HG02970 (cell line): ENCODE measurements around the gene DCXR.
"Not testable (repeated sequence)": the region's sequence is repeated elsewhere in the genome, so short reads cannot be mapped to it uniquely, and the experiment has no call there.

ENCODE experiments used
- ATAC-seq: cut with Tn5 transposase; IDR thresholded peaks from one replicate; pipeline ENCODE4 v1.9.1; 2021; ENCODE audit warnings: mild to moderate bottlenecking, moderate library complexity, moderate number of reproducible peaks; ENCODE audit not compliant: unreplicated experiment, low FRiP score

The DCXR gene

DNA sequence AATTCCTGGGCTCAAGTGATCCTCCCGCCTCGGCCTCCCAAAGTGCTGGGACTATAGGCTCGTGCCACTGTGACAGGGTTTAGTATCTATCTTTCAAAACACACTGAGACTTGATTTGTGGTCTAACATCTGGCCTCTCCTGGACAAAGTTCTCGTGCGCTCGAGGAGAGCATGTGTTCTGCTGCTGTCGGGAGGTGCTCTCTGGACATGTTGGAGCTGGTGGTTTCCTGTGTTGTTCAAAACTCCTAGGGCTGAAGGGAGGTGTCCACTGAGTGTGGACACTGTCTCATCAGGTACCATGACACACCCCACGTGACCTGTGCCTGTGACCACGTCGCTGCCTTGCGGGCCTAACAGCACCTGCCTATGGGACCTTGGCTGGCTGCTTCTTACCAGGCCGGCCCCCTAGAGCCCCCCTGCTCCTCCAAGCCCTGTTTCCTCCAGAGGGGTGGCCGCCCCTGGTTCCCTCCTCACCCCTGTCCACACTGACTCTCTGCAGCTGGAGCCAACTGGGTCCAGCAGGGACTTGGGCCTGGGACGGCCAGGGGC is 8.5 kb upstream of the DCXR start:
- ATAC-seq = no peak

DNA sequence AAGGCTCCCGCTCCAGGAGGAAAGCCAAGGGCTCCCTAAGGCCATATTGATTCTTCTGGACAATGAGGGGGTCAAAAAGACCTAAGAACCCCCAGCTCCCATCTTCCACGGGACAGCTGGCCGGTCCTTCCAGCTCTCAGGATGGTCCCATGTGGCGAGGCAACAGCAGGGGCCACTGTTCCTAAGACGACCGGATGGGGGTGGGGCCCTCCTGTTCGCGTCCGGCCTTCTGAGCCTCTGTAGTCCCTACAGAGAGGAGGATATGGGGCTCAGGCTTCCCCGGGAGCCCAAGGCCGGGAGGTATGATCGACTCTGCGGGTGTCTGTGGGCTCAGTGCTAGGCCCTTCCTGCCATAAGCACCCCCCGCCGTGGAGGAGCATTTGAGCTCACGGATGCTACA is 6.0 kb upstream of the DCXR start:
- no peak for ATAC-seq

DNA sequence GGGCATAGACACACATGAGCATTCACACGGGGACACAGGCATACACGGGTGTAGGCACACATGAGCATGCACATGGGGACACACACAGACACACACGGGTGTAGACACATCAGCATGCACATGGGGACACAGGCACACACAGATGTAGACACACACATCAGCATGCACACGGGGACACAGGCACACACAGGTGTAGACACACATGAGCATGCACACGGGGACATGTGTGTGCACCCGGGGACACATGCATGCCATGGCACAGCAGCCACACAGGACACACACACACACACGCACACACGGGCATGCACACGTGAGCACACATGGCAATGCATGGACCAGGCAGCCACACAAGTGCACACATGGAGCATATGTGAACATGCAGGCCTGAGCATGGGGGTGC is 5.2 kb upstream of the DCXR start:
- no peak for ATAC-seq

DNA sequence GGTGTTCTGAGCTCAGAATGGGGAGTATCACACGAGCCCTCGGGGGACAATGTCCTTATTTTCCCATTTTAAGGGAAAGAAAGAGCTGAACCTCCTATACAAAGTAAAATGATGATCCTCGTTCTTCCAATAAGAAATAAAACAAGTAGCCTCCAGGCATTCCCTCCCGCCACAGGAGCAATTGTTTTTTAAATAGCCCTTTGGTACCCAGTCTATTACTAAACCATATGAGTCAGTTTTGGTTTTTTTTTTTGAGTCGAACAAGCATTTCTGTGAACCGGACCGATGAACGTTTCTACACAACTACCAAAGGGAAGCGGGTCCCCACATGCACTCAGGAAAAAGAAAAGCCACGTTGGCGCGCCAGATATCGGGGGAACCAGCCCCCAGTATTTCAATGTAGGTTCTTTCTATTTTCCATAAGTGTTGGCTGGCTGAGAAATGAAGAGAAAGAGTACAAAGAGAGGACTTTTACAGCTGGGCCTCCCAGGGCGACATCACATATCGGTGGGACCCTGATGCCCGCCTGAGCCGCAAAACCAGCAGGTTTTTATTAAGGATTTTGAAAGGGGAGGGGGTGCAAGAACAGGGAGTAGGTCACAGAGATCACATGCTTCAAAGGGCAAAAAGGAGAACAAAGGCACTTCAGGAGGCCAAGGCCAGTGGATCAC is 3.8 kb upstream of the DCXR start:
- no peak for ATAC-seq

DNA sequence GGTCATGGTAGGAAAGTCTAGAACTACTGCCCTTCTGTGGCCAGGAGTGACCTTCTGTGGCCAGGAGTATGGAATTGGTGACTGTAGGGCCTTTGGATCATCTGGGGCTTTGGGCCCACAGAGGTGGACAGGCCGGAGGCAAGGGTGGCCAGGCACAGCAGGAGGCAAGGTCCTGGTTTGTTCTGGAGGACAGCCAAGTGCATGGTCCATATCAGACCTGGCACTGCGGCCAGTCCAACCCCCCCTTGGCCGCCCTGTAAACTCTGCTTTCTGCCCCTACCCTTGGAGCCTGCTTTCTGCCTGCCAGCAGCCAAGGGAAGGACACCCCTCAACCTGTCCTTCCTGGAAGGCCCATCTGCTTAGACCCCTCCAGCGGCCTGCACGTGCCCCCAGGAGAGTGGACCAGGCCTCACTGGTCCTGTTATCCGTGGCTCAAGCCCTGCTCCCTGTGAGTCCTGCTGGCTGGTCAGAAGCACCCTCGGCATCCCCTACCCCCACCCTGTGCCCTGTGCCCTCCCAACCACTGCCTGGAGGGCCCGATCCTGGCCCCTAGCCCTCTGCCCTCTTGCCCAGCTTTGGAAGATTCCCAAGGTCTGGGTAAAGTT is 2.3 kb upstream of the DCXR start:
- ATAC-seq = no peak

DNA sequence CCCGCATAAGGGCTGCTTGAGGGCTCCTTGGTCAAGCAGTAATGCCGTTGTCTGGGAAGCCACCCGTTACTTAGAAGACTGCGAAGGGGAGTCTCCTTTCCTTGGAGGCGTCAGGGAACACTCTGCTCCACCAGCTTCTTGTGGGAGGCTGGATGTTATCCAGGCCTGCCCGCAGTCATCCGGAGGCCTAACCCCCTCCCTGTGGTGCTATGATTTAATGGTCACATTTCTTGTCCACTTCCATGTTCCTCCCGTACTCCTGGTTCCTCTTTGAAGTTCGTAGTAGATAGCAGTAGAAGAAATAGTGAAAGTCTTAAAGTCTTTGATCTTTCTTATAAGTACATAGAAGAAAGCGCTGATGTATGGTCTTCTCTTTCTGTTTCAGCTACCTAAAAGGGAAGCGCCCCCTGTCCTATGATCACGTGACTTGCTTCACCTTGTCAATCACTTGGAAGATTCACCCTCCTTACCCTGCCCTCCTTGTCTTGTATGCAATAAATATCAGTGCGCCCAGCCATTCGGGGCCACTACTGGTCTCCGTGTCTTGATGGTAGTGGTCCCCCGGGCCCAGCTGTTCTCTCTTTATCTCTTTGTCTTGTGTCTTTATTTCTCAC is 1.4 kb upstream of the DCXR start:
- ATAC-seq = not testable (repeated sequence)

DNA sequence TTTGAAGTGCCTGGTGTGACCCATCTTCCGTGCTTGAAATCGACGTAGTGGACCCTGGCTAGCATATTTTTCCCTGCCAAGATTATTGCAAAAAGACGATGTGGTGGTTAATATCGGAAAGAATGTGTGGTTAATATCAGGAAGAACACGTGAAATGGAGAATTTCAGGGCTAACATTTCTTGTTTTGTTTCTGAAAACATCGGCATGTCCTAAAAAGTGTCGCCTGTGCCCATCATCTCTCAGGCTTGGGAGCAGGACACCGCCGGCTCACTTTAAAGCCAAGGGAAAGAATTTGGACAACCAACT is 345 bp upstream of the DCXR start:
- ATAC-seq = no peak

DNA sequence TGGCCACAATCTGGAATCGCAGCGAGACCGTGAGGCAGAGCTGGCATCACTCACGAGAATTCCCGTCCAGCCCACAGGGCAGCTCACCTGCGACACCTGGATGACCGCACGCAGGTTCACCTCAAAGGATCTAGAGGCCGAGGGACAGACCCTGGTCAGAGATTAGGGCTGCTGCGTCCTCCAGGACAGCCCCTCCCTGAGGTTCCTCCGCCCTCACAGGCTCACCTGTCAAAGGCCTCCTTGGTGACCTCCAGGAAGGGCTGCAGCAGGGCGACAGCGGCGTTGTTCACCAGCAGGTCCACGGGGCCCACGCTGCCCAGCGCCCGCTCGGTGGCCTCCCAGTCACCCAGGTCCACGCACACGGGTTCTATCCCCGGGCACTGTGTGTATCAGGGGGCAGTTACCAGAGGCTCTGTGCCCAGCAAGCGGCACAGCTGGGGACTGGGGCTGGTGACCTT is 834 bp downstream of the DCXR start:
- no peak for ATAC-seq

DNA sequence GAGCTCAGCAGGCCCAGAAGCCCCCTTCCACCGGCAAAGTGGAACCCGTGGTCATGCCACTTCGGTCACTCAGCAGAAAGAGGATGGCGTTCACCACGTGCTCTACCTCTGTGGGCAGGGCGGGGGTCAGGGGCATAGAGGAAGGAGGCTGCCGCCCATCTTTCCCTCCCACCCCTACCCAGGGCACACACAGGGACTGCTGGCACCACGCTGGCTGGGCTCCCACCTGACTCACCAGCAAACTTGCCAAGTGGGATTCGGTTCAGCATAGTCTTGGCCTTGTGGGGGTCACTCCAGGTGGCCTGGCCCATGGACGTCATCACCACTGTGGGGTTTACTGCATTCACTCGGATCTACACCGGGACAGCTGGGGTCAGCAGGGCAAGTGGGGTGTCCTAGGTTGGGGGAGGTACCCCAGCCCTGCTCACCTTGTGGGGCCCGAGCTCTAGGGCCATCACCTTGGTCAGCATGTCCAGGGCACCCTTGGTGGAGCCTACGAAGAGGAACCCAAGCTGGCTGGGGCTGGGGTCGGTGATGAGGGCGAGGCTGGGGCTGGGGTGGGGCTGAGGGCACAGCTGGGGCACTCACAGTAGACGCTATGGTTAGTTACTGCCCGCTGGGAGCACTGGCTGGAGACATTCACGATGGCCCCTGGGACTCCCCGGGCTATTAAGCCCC is 1.4 kb downstream of the DCXR start:
- ATAC-seq = no peak

DNA sequence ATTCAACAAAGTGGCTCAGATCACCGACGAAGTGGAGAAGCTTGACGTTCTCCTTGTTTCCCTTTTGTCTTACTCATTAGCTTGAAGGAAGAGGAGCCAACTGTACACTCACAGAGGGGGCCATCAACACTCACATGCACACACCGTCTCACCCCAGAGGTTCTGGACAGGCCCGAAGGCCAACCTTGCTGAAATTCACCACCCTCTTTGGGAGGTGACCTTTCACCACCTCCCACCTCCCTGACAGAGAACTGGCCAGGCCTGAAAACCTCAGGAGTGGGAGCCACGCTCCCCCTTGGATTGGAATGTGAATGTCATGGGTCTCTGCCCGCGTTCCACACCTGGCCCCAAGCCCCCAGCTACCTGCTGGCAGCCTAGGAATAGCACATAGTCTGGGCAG is 2.0 kb downstream of the DCXR start:
- ATAC-seq = no peak

DNA sequence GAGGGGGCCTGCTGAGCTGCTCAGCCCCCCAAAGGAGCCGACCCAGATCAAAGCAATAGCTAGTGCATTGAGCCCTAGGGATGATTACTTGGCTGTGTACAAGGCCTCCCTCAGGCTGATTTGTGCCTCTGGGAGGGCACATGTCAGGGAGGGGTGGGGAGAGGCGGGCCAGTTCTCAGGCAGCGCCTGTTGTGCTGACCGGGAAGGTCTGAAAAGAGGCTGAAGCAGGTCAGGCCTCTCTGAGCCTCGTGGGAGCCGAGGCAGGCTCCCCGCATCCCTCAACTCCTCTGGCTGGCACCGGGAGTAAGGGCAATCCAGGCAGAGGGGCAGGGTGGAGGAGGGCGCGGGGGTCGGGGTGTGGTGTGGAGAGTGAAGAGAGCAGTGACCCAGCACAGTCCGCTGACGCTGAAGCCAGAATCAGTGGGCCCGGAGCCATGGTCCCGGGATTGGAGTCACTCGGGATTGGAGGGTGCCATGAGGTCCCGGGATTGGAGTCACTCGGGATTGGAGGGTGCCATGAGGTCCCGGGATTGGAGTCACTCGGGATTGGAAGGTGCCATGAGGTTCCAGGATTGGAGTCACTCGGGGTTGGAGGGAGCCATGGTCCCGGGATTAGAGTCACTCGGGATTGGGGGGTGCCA is 3.0 kb downstream of the DCXR start:
- no peak for ATAC-seq

DNA sequence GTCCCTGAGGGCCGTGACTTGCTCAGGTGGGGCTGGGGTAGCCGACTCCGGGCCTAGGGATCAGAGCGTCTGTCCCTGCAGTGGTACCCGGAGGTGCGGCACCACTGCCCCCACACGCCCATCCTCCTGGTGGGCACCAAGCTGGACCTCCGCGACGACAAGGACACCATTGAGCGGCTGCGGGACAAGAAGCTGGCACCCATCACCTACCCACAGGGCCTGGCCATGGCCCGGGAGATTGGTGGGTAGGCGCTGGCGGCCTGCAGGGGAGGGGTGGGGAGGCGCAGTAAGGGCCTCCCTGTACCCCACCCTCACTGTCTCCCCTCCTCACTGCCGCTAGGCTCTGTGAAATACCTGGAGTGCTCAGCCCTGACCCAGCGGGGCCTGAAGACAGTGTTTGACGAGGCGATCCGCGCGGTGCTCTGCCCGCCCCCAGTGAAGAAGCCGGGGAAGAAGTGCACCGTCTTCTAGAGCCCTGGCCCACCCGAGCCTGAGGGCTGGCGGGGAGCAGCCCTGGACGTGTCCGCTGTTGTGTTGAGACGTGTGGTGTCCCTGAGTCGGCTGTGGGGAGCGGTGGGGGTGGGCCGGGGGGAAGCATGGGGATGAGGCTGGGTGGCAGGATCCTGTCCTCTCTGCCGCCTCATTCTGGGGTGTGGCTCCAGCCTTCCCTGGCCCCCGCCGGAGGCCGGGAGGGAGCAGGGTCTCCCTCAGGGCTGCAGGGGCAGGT is 4.0 kb downstream of the DCXR start:
- ATAC-seq = no peak

DNA sequence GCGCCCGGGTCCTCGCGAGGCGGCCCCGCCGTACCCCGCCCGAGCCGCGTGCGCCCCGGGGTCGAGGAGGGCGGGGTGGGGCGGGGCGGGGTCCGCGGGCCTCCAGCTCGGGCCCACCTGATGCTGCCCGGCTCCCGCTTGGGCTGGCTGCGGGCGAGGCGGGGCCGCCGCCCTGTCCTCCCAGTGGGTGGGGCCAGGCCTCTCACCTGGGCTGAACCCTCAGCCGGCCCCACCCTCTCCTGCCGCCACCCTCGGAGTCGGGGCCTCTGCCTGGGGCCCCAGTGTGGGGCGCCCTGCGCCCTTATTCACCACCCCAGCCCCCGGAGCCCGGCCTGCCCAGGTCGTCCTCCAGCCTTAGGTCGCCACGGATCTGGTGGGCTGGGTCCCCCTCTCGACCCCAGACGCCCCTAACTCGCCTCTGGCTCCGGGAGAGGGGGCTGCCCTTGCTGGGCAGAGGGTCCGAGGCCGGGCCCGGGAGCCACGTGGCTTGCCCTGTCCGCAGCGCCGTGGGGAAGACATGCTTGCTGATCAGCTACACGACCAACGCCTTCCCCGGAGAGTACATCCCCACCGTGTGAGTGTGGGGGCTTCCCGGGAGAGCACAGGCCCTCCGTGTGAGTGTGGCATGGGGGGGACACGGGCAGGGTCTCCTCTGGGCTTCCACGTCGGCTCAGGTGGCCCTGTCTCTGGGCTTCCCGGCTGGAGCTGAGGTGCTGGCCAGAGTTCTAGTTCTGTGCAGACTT is 5.4 kb downstream of the DCXR start:
- no peak for ATAC-seq

DNA sequence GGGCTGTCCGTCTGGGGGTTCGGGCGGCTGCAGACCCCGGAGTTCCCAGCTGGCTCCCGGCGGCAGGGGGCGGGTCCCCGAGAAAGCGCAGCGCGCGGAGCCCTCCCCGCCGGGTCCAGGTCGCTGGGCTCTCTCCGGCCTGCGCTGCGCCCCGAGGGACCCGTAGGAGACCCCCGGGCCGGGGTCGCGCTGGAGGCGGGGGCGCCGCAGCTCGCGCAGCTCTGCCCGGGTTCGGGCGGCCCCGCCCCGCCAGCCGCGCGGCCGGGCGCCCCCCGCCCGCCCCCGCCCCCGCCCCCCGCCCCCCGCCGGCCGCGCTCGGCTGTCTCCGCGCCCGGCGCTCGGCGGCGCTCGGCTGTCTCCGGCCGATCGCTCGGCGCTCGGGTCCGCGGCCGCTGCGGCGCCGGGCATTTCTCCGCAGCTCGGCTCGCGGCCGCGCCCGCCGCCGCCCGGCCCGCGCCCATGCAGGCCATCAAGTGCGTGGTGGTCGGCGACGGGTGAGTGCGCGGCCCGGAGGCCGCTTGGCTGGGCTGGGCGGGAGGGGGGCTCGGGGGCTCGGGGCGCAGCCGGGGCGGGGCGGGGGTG is 6.1 kb downstream of the DCXR start, which contains the start of gene RAC3:
Gene RAC3, plus strand, starts transcription at position 376 of the 582 bp plus-strand sequence. Its CDS starts 84 bp downstream, at position 460.
- no peak for ATAC-seq

DNA sequence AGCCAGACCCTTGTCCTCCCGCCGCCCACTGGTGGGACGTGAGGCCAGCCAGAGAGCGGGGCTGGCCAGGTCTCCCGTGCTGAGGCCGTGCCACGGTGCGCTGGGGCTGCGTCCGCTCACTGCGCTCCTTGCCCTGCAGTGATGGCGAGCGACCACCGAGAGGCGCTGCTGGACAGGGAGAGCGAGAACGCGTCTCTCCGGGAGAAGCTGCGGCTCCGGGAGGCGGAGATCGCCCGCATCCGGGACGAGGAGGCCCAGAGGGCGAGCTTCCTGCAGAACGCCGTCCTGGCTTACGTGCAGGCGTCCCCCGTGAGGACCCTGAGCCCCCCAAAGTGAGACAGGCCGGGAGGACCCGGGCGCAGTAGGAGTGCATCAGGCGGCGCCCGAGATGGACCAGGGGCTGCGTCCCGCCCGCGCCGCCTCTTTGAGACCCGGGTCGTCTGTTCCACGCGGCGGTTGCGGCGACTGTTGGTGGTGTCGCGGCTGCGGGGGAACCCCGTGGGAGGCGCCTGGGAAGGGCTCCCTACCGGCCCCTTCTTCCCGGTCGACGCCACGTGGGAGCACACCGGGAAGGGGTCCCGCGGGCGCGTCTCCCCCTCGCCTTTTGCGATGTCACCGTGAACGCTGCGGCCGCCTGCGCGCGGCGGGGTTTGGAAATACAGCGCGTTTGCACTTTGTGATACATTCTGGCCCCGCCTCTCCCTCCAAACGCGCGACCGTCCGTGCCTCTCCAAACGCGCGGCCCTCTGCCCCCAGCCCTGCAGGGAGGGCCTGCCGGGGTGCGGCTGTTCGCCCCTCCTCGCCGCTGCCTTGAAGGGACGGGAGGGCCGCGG is 6.8 kb downstream of the DCXR start:
- ATAC-seq = no peak

DNA sequence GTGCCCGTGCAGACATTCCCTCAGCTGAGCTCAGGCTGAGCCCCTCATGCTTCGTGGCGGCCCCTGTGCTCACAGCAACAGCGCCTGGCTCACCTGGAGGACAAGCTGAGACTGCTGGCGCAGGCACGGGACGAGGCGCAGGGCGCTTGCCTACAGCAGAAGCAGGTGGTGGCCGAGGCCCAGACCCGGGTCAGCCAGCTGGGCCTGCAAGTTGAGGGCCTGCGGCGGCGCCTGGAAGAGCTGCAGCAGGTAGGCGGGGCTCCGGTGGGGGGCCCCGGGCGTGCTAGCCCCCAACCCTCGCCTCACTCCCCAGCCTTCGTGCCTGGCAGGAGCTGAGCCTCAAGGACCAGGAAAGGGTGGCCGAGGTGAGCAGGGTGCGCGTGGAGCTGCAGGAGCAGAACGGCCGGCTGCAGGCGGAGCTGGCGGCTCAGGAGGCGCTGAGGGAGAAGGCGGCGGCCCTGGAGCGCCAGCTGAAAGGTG is 7.5 kb downstream of the DCXR start:
- no peak for ATAC-seq

DNA sequence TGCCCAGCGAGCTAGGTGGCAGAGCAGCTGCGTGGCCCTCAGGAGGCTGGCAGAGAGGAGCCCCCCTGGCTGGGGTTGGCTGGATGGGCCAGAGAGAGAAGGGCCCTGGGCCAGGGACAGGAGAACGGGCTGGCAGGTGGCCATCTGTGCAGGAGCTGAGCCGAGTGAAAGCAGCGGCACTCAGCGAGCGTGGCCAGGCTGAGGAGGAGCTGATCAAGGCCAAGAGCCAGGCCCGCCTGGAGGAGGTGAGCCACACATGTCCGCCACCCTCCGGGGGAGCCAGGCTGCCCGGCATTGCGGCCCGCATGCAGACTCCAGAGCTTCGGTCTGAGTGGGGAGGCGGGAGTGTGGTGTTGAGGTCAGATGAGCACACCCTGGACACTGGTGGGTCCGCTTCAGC is 8.1 kb downstream of the DCXR start:
- ATAC-seq = no peak

DNA sequence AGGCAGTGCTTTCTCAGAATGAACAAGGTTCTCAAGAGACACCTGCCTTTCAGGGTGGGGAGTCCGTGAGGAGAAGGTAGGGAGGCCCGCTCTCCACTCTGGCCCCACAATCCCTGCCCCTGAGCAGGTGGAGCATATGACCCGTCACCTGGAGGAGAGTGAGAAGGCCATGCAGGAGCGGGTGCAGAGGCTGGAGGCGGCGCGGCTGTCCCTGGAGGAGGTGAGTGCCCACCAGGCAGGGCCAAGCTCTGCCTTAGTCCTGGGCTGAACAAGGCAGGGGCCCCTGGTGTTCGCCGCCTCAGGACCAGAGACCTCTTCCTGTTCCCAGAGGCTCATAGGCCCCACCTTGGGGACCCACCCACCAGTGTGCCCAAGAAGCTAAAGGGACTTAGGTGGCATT is 8.5 kb downstream of the DCXR start:
- ATAC-seq = no peak
